HG03097 (cell line): ENCODE measurements around the gene HNRNPA2B1.

Experiments used
- ATAC-seq: cut with Tn5 transposase; IDR thresholded peaks from one replicate; pipeline ENCODE4 v1.9.1; 2021; ENCODE audit not compliant: unreplicated experiment, low FRiP score

HNRNPA2B1 gene

DNA sequence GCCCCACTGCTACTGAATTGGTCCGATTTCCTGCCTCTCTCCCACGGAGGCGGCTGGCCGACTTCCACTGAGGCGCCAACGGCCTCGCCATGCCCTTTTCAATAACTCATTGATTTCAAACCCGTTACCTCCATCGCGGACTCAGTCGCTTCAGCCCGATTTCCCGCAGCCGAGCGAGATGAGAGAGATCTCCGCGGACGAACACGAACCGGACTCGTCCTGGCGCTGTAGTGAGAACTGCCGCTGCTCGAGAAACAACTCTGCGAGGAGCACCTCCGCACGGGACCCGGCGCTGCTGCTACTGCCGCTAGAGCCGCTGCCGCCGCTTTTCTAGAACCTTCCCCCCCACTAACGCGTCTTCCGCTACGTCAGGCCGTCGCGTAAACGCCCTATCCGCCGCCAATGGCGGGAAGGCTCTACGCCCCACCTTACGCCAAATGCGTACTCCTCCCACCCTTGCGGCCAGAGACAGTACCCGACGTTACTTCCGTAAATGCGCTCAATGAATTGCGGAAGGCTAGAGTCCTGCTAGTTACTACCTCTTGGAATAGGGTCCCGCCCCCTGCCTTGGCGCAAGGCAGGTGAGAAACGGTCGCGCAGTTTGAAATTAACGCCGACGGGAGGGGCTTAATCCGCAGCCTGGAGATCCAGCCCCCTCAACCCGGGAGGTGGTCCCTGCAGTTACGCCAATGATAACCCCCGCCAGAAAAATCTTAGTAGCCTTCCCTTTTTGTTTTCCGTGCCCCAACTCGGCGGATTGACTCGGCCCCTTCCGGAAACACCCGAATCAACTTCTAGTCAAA is at the start of gene HNRNPA2B1:
TSS of gene HNRNPA2B1 (minus strand) at position 303 of the 803 bp plus-strand sequence. CDS start at position 134, 169 bp downstream.
- peak; percentile 67 for ATAC-seq

DNA sequence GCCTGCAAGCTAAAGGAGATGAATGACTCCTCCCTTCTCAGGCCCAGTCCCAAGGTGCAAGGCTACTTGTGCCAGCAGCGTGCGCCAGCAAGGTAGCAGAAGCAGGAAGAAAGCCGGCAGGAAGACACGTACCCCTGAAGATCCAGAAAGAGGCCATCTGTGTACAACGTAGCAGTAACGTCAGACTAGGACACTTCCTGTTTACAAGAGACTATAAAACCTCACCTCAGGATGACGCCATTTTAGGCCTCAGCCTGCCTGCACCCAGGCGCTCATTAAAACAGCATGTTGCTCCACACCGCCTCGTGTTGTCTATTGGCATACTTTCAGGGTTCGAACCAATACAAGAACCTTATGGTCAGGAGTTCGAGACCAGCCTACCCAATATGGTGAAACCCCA is 49.7 kb upstream of the HNRNPA2B1 start:
- ATAC-seq = no peak

- ATAC-seq = no peak
Observed at GRCh38 chr7:26245150-26245549, 44.6 kb upstream of the HNRNPA2B1 start.

GRCh38 chr7:26238032-26238431 is 37.5 kb upstream of the HNRNPA2B1 start:
- no peak for ATAC-seq

- no peak for ATAC-seq
Observed at GRCh38 chr7:26237035-26237807, 36.7 kb upstream of the HNRNPA2B1 start.

- no peak for ATAC-seq
Observed at GRCh38 chr7:26233902-26234511, 33.5 kb upstream of the HNRNPA2B1 start.

- no peak for ATAC-seq
Observed at GRCh38 chr7:26227987-26228386, 27.4 kb upstream of the HNRNPA2B1 start.

- no peak for ATAC-seq
Observed at GRCh38 chr7:26224359-26224758, 23.8 kb upstream of the HNRNPA2B1 start.

DNA sequence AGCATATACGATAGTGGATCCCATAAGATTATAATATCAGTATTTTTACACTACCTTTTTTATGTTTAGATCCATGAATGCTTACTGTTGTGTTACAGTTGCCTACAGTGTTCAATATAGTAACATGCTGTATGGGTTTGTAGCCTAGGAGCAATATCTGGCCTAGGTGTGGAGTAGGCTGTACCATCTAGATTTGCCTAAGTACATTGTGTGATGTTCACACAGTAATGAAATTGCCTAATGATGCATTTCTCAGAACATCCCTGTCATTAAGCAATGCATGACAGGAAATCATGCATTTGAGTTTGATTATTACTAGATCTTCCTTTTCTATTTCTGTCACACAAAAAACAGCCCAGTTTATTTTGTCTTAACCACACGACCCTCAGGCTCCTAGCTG is 15.5 kb upstream of the HNRNPA2B1 start:
- no peak for ATAC-seq

- no peak for ATAC-seq
Observed at GRCh38 chr7:26213807-26214515, 13.4 kb upstream of the HNRNPA2B1 start.

DNA sequence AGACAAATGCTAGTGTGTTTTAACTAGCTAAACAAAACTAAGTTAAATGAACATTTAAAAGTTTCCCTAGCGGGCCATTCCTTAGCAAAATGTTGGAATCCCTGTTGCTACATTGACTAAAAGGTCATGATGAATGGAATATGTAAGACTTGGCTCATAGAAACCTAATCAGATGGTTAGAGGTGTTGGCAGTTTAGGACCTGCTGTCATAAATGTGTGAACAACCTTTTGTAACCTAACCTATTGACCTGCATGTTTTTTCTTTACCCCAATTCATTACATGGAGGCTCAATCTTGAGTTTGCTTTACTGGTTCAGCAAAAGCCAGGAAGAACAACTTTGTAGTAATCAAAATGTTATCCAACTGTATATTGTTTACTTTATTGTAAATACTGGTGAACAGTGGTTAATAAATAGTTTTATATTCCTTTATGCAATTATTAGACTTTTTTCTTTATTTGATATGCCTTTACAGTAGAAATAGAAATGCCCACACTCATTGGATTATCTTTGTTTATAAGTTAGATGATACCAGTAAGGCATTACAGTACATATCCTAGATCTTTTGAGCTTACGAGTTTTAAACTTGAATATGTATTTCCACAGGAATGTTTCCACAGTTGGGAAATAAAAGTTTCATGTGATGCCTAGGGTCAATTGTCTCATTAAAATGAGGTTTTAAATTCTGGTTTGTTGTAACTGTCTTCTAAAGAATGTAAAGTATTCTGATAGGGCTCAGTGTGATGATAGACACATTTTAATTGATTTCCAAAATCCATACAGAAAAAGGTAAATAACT is 12.6 kb upstream of the HNRNPA2B1 start:
- no peak for ATAC-seq

DNA sequence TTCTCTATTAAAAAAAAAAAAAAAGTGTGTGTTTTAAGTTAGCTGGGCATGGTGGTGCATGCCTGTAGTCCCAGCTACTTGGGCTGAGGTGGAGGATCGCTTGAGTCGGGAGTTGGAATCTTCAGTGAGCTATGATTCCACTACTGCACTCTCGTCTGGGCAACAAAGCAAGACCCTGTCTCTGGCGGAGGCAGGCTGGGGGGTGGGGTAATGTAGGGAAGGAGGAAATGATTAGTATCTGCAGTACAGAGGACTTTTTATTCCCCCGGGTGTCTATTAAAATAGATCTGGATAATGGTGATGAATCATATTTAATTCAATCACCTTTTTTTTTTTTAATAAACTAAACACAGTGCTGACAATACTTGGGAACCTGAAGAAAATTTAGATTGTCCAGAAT is 7.5 kb upstream of the HNRNPA2B1 start:
- ATAC-seq = no peak

DNA sequence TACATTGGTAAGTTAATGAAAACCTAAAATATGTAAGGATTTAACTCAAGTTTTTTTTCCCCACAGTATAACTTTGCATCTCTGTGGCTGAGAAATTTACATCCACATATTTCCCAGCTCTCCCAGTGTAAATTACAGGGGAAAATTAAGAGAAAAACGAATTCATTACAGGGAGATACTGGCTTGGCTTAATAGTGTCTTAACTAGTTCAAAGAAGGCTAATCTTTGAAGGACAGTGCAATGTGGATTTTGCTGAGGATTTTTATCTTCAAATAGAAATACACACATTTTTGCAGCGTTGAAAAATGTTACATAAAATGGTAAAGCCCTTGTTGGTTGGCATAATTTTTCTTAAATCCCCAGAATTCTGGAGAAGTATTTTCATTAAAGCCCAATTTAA is 2.5 kb upstream of the HNRNPA2B1 start:
- ATAC-seq = no peak

GRCh38 chr7:26202019-26202990 is 1.8 kb upstream of the HNRNPA2B1 start:
- ATAC-seq = peak; percentile 0

GRCh38 chr7:26201247-26202018 is 887 bp upstream of the HNRNPA2B1 start, which contains the start of gene CBX3:
CBX3 (plus strand) TSS chr7:26201745; CDS start chr7:26202999, 1,254 bp downstream.
- ATAC-seq = peak; percentile 39

GRCh38 chr7:26200038-26200443 is 505 bp downstream of the HNRNPA2B1 start:
- peak; percentile 4 for ATAC-seq

DNA sequence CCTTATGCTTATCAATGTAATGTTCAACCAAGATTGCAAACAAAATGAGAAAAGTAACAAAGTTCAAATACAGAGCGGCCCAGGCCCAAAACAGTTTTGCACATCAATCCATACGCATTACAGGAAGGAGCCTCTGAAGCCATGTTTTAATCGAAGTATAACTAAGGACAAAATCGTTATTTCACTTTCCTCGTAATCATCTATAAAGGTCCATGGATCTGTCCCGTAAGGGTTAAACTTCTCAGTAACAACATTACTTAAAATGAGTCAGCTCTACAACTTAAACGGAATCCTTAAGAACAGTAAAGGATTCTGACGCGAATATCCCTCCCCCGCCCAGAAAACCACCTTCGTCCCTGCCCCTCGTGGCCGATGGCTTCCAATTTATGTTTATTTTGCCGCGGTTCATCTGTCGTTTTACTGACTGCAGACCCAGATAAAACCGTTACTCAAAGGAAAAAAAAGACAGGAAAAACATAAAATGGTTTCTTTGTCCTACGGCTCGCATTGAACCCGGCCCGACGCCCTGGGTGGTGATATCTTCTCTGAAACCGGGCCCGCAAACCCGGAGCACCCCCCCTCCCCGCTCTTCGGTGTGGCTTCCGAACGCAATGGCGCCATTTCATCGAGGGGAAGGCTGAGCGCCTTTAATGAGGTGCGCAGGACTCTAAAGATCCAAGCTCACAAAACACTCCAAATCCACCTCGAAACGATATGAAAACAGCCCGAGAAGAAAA is 1.1 kb downstream of the HNRNPA2B1 start:
- ATAC-seq = no peak
